HT-29 (cell line): Measurements from ENCODE around the gene REXO5. TPM values are rescaled to one million over a fixed set of nuclear protein-coding genes. Genes with fewer than 3 reads are reported as not detected.
"Not testable (repeated sequence)": the region's sequence is repeated elsewhere in the genome, so short reads cannot be mapped to it uniquely, and the experiment has no call there.

Experiments
- DNase-seq: peaks from one replicate; pipeline ENCODE4 v3.0.0-alpha.2; 2015; ENCODE audit warnings: low spot score
- total RNA-seq: library from RNA; depleted of rRNA; stranded (reverse); fragments of >200 nt; shearing (Covaris generic); gene quantifications from 2 replicates; pipeline ENCODE4 v1.2.3, GENCODE V29; 2014; rRNA removed

REXO5 gene, protein sequence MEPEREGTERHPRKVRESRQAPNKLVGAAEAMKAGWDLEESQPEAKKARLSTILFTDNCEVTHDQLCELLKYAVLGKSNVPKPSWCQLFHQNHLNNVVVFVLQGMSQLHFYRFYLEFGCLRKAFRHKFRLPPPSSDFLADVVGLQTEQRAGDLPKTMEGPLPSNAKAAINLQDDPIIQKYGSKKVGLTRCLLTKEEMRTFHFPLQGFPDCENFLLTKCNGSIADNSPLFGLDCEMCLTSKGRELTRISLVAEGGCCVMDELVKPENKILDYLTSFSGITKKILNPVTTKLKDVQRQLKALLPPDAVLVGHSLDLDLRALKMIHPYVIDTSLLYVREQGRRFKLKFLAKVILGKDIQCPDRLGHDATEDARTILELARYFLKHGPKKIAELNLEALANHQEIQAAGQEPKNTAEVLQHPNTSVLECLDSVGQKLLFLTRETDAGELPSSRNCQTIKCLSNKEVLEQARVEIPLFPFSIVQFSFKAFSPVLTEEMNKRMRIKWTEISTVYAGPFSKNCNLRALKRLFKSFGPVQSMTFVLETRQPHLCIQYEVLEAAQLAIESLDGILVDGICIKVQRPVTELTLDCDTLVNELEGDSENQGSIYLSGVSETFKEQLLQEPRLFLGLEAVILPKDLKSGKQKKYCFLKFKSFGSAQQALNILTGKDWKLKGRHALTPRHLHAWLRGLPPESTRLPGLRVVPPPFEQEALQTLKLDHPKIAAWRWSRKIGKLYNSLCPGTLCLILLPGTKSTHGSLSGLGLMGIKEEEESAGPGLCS
- 5.8 and 6.5 TPM in 2 replicates for total RNA-seq

DNA sequence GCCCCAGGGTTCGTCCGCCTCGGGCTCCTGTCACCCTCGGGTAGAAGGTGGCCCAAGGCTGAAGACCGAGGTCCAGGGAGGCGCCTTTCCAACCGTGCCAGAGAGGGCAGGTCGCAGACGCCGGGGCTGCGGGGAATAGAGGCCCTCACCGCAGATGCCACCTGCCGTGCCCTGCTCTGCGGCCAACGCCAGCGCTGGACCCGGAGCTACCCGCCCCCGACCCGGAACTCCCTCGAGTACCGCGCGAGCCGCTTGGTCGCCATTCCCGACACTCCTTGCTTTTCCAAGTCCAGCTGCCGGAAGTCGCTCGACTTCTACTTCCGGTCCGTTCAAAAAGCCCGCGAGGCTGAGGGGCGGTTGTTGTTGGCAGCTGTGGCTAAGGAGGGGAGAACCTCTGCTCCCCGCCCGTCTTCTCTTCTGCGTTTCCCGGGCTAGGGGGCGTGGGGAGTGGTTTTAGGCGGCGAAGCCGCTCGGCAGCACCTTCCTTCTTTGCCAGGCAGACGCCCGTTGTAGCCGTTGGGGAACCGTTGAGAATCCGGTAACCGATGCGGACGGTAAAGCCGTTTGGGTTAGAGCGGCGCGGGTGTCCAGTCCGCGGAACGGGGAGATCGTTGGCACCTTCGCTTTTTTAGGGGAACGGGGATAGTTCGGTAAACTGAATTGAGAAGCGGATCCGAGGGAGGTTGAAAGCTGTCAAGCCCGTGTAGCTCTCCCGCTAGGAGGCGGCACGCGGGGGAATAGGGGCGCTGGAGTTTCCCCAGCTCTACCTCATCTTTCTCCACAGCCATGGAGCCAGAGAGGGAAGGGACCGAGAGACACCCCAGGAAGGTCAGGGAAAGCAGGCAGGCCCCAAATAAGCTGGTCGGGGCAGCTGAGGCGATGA lies at the start of gene REXO5, which contains the start of gene ERI2:
TSS of gene REXO5 (plus strand) at position 360 of the 883 bp plus-strand sequence. CDS start at position 787, 427 bp downstream.
TSS of gene ERI2 (minus strand) at position 305 of the 883 bp plus-strand sequence. CDS start at position 263, 42 bp downstream.
- peak; percentile 95 for DNase-seq

DNA sequence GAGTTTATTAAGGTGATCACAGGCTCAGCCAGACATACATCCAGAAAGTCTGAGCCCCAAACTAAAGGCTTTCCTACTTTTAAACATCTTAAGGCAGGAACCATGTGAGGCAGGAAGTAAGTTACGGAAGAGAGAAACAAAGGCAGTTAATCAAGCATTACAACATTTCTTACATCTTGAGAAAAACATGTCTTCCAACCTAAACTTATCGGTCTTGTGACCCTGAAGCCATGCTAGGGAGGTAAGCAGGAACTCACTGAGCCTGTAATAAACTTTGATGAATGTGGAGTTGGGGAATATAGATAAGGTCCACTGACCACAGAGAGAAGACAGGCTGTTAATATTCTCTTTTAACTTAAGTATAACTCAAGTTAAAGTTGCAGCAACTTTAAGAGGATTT lies 46.0 kb upstream of the REXO5 start:
- DNase-seq, result no peak

DNA sequence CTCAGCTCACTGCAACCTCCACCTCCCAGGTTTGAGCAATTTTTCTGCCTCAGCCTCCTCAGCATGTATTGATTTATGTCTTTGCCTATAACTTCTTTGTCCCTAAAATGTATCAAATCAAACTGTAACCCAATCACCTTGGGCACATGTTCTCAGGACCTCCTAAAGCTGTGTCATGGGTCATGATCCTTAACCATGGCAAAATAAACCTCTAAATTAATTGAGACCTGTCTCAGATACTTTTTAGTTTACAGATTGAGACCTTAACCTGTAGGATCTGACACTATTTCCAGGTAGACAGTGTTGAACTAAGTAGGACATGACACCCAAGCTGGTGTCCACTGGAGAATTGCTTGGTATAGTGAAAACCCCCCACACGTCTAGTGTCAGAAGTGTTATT lies 45.2 kb upstream of the REXO5 start:
- DNase-seq, result no peak

- no peak for DNase-seq
Observed at GRCh38 chr16:20762404-20763123, 43.8 kb upstream of the REXO5 start.

DNA sequence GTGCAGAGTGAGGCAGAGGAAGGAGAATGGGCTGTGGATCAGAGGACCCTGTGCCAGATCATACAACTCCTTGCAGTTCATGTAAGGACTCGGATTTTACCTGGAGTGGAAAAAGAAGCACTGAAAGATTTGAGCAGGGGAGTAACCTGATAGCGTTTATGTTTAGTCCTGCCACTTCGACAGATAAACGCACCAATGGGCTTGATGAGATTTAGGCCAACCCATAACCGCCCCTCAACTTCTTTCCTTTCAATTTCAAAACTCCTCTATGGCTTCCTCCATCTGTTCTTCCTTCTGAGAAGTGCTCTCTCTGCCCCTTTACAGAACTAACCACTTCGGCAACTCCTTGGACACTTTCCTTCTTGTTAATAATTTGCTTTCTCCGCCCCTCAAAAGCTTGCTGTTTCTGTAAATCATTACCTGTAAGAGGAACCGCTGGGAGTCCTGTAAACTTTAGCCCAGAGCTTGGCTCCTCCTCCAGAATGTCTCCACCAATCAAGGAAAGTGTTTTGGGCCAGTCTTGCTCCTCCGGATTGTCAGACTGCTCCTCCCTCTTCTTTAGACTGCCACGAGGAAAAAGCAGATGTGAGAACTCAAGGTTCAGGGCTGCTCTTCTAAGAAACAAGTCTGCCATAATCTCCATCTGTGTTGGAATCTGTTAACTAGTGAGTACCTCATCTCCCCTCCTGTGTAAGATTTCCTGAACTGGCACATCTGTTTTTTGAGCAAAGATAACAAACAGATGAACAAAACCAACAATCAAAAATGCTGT lies 42.7 kb upstream of the REXO5 start, which contains the start of gene ACSM3:
TSS of gene ACSM3 (plus strand) at position 554 of the 772 bp plus-strand sequence. CDS start 6,021 bp downstream, outside the sequence.
- peak; percentile 97 for DNase-seq

- DNase-seq, result not testable (repeated sequence)
Observed at GRCh38 chr16:20764448-20764847, 41.9 kb upstream of the REXO5 start.

DNA sequence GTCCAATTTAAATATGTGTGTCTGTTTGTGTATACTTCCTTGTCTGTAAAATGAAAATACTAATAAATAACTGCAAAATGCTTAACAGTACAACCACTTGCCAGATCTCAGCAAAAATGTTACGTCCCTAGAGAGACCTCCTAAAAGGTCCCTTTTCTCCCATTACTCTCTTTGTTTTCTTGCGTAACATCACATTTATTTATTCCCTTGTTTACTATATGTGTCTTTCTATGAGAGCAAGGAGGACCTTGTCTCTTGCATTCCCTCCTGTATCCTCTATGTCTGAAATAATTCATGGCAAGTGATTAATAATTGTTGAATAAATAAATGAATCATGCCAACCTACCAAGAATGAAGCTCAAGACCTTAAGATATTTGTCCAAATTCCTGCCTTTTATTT lies 40.6 kb upstream of the REXO5 start:
- no peak for DNase-seq

DNA sequence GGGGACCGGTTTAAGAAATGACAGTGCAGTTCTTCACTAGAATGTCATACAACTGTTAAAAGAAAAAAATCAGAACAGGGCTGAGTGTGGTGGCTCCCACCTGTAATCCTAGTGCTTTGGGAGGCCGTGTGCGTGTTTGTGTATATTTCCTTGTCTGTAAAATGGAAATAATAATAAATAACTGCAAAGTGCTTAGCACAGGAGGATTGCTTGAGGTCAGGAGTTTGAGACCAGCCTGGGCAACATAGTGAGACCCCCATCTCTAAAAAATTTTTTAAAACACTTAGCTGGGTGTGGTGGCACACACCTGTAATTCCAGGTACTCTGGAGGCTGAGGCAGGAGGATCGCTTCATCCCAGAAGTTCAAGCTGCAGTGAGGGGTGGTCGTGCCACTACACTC lies 40.0 kb upstream of the REXO5 start:
- DNase-seq, result no peak

- DNase-seq, result no peak
Observed at GRCh38 chr16:20767577-20767976, 38.8 kb upstream of the REXO5 start.

DNA sequence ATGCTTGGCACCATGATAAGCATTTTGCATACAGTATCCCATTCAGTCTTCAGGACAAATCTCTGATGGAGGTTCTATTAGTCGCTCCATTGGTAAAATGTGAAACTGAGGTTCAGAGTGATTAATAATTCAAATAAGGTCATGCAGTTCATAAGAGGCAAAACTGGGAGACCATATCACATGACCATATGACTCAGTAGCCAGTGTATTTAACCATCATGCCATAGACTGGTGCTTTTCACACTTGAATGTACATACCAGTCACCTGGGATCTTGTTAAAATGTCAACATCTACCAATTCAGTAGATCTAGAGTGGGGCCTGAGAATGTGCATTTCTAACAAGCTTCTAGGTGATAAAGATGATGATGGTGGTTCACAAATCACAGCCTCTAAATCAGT lies 38.2 kb upstream of the REXO5 start:
- DNase-seq, result no peak

DNA sequence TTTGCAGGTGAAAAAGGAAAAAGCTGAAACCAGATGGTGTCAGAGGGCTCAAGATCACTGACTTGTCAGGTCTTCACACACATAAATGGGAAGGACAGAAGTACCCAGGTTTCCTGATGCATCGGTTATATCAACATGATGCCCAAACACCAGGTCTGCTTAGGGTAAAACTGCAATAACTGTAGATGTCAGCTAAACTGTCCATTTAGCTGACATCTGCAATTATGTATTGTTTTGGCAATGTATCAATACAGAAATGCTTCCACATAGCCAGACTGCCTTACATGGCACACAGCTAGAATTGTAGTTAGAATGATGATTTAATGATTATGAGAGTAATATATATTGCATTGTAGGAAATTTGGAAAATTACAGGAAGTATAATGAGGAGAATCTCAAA lies 37.5 kb upstream of the REXO5 start:
- no peak for DNase-seq

GRCh38 chr16:20773679-20774078 lies 32.6 kb upstream of the REXO5 start:
- no peak for DNase-seq

DNA sequence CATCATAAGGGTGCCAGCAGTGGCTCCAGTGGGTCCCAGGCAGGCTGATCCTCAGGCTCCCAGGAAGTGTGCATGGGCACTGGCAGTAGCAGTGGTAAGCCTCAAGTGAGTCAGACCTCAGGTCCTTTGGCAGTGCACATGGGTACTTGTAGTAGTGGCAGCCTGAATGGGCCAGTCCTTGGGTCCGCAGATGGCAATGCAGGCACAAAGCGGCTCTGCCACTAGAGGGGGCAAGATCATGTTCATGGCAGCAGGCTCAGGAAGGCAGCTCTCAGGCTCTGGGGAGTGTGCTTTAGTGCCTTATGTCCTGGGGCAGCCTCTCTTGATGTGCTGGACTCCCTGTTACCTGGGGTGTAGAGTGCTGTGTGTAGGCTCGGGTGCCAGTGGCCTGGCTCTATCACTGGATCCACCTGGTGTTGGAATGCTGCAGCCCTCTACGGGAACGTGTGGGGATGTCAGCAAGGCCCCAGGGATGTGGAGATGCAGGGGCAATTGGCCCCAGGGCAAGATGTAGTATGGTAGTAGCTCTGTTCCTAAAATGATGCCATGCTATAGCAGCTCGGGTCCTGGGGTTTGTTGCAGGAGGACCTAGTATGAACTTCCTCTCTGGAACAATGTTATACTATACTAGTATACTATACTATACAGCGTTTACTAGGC lies 31.5 kb upstream of the REXO5 start:
- peak; percentile 85 for DNase-seq

- no peak for DNase-seq
Observed at GRCh38 chr16:20781697-20782096, 24.6 kb upstream of the REXO5 start.

DNA sequence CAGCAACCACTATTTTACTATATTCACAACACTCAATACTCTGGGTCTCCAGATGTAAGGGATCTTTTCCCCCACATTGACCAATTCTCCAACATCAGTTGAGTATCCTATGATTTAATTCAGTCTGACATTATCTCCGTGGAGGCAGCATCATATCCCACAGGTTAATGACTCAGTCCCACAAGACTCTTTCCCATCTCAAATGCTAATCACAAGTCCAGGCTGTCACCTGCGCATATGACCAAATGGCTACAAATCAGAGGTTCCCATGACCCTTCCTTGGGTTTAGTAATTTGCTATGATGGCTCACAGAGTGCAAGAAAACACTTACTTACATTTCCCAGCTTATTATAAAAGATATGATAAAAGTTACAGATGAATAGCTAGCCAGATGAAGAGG lies 23.9 kb upstream of the REXO5 start:
- no peak for DNase-seq

DNA sequence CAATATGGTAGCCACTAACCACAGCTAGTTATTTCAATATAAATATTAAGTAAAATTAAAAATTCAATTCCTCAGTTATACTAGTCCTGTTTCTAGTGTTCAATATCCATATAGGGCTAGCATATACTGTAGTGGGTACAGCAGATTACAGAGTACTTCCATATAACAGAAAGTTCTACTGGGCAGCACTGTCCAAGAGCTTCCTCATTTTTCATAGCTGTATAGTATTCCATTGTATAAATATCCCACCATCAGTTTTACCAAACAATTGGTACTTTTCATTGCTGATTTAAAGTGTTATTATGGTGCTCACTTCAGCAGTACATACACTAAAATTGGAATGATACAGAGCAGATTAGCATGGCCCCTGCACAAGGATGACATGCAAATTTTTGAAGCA lies 22.1 kb upstream of the REXO5 start:
- DNase-seq, result no peak

- no peak for DNase-seq
Observed at GRCh38 chr16:20789130-20789529, 17.2 kb upstream of the REXO5 start.

DNA sequence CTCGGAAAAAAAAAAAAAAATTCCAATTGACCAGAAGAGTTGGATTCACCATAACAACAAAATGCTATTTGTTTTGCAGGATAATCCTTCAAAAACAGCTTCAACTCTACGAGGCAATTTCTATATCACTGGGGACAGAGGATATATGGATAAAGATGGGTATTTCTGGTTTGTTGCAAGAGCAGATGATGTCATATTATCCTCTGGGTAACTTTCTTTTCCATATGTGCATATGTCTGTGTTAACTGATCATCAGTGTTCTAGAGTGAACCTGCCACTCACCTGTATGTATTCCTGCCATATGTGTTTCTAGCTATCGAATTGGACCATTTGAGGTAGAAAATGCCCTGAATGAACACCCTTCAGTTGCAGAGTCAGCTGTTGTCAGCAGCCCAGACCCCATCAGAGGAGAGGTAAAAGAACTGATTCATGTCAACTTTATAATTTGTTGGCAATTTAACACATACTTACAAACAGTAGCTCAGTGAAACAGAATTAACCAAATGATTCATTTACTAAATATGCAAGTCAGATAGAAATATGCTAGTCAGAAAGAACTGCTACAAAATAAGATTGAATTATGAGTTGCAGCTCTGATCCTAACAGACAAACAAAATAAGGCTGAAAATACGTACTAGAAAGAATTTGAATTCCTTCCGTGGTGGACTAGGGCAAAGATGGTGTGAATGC lies 14.3 kb upstream of the REXO5 start:
- DNase-seq, result no peak

DNA sequence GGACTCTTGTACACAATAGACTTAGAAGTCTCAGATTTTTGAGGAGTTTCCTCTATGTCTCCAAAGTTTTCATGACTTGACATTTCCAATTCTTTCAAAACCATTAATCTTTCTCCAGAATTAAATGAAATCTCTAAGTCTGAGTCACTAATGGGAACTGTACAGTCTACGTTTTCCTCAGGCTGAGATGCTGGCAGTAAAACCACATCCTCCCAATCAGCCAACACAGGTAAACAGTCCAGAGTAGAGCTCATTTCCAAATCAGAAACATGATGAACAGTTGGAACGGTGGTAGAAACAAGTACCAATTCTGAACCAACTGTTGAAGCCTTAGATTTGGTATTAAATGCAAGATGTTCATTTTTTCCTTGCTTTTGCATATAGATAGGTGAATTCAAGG lies 8.0 kb upstream of the REXO5 start:
- DNase-seq, result no peak
